GM15510 (cell line): ENCODE measurements around the gene CNTNAP2.

Source experiments
- POLR2A ChIP-seq: IDR thresholded peaks from 3 replicates; pipeline ENCODE4 v1.6.1; 2011; ENCODE audit warnings: borderline replicate concordance; ENCODE audit not compliant: insufficient read length; ENCODE audit errors: extremely low read depth

CNTNAP2 gene

GRCh38 chr7:148204639-148205304 is 2088.2 kb downstream of the CNTNAP2 start:
- TF ChIP-seq POLR2A = no peak

GRCh38 chr7:148209643-148210190 is 2093.1 kb downstream of the CNTNAP2 start:
- TF ChIP-seq POLR2A = no peak

- TF ChIP-seq POLR2A = no peak
These were observed 2094.3 kb downstream of the CNTNAP2 start for GRCh38 chr7:148210804-148211325.

GRCh38 chr7:148211740-148212151 is 2095.1 kb downstream of the CNTNAP2 start:
- no peak for TF ChIP-seq POLR2A

- TF ChIP-seq POLR2A = no peak
These were observed 2096.1 kb downstream of the CNTNAP2 start for GRCh38 chr7:148212731-148213130.

GRCh38 chr7:148214101-148214500 is 2097.5 kb downstream of the CNTNAP2 start:
- no peak for TF ChIP-seq POLR2A

GRCh38 chr7:148218603-148219002 is 2102.0 kb downstream of the CNTNAP2 start:
- no peak for TF ChIP-seq POLR2A

GRCh38 chr7:148222721-148223120 is 2106.1 kb downstream of the CNTNAP2 start:
- TF ChIP-seq POLR2A = no peak

GRCh38 chr7:148223160-148223559 is 2106.6 kb downstream of the CNTNAP2 start:
- TF ChIP-seq POLR2A = no peak

GRCh38 chr7:148223738-148224137 is 2107.1 kb downstream of the CNTNAP2 start:
- TF ChIP-seq POLR2A = no peak

GRCh38 chr7:148230296-148230695 is 2113.7 kb downstream of the CNTNAP2 start:
- TF ChIP-seq POLR2A = no peak

- TF ChIP-seq POLR2A = no peak
These were observed 2114.3 kb downstream of the CNTNAP2 start for GRCh38 chr7:148230883-148231282.

- no peak for TF ChIP-seq POLR2A
These were observed 2116.2 kb downstream of the CNTNAP2 start for GRCh38 chr7:148232784-148233183.

- TF ChIP-seq POLR2A = no peak
These were observed 2118.1 kb downstream of the CNTNAP2 start for GRCh38 chr7:148234715-148235114.

- TF ChIP-seq POLR2A = no peak
These were observed 2122.2 kb downstream of the CNTNAP2 start for GRCh38 chr7:148238761-148239325.
